ENCODE data around the gene CLASP1. TPM values are rescaled to one million over a fixed set of nuclear protein-coding genes. Genes with fewer than 3 reads are reported as not detected.

The CLASP1 gene
- total and polyA plus RNA-seq, 2 of the 8 experiments (the other 6 are each of a cell fraction or from before 2014, with no cell fraction given): 7.3 to 53.9 TPM

DNA sequence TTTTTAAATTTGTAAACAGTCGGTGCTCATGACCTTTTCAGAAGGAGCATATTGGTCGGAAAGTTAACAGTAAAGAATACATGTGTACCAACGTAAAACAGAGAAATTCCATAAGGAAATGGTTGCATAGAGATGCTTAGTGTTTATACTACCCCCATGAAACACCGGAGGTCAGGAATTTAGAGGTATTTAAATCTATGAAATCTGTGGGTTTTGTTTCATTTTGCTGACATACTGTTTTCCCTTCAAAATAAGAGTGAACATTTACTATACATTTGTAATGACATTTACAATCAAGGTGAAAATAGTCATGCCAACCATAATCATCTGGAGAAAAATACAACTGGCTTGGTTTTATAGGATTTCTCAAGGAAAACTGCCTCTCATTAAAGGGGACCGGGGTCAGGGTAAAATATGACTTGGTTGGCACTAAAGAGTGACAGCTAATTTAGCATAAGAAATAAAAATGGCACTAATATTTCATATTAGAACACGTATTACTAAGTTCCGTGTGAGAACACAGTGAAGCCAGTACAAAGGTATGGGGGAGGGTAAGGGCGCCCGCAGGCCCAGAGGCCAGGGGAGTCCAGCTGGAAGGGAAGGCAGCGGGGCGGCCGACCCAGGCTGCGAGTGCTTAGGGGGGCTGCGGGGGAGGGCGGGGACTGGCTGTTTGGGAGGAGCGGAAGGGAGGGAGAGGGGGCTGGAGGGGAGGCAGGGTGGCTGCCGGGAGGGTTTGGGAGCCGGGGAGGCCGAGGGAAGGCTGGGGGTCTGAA lies 119.6 kb downstream of the CLASP1 start:
- POLR2A ChIA-PET (ENCODE audit: partially characterized antibody): interaction anchor here (0.6 to 4.2 kb wide), 38 partner anchors 9 to 478 kb away, joined by 3 to 40 read pairs (median 5); partner anchors contain the start of genes CLASP1 and NIFK
- H3K14ac ChIP-seq (ENCODE audit: insufficient read length): no peak overlapping the region
- CTCF ChIA-PET (ENCODE audit: partially characterized antibody): interaction anchor here (0.7 to 3.5 kb wide), 9 partner anchors 49 to 450 kb away, joined by 3 to 18 read pairs (median 4); partner anchors contain the start of gene TSN
- WGBS, 2 experiments (ENCODE audit: extremely low coverage in 1 of 2, insufficient coverage in 1 of 2, insufficient read length in 1 of 2, insufficient replicate concordance in 2 of 2, low coverage in 1 of 2, low lambda C conversion rate in 2 of 2, missing lambda C conversion rate in 1 of 2): 26% methylated on average over 12 of the region's 19 CpGs; no CpG with 5 or more reads in 1 of the 2 experiments
- no peak overlapping the region for H2BK12ac ChIP-seq (ENCODE audit: low read depth, low read length)
- H3K4me3 ChIP-seq (ENCODE audit: extremely low read depth in 1 of 4, insufficient read depth in 2 of 4, low read depth in 3 of 4, low read length in 4 of 4): peak overlapping the region; percentile 86 to 95 (median 92)
- H3K4me1 ChIP-seq (replicated peaks in 1 of 4; ENCODE audit: control insufficient read depth in 3 of 4, insufficient read depth in 4 of 4, low read length in 3 of 4): peaks cover 0 to 11% (median 5%) of the 10 kb centered on the region in 4 experiments; a peak in 3 of 7 replicates
- no peaks in the 10 kb centered on the region; the same call in 1 of the 2 replicates for H3K23me2 ChIP-seq (ENCODE audit: low read depth, low read length)
- DNase-seq (ENCODE audit: low read depth in 1 of 2, low spot score in 2 of 2) (no peak), FAIRE-seq (no peak)
- H3K4ac ChIP-seq (replicated peaks; ENCODE audit: insufficient read length, low read depth, low read length): no peak overlapping the region
- peak overlapping the region; percentile 80 for H3K56ac ChIP-seq (replicated peaks; ENCODE audit: insufficient read length, low read depth, low read length)
- H2BK15ac ChIP-seq (ENCODE audit: low read length): no peak overlapping the region; the same call in 1 of the 2 replicates
- peak overlapping the region; percentile 98 for H4K5ac ChIP-seq (ENCODE audit: insufficient read length, low read depth, low read length)
- H2AFZ ChIP-seq (ENCODE audit: low read length): no peak overlapping the region
- H3K79me2 ChIP-seq (ENCODE audit: control insufficient read depth in 1 of 2, insufficient read depth in 2 of 2, low read length in 2 of 2): peaks cover 0 to 49% of the 10 kb centered on the region in 2 experiments; a peak in 3 of 4 replicates
- no peak overlapping the region for H2BK120ac ChIP-seq (replicated peaks; ENCODE audit: low read depth, low read length)
- H3K36me3 ChIP-seq (ENCODE audit: control insufficient read depth in 2 of 4, insufficient read depth in 4 of 4, low read length in 3 of 4): peaks cover 0 to 7% (median 3%) of the 10 kb centered on the region in 4 experiments; a peak in 3 of 8 replicates
- peak overlapping the region; percentile 87 for H4K91ac ChIP-seq (replicated peaks; ENCODE audit: insufficient read length, low read length)
- no peak overlapping the region for H2BK20ac ChIP-seq (ENCODE audit: low read length)
- H4K20me1 ChIP-seq (replicated peaks in 1 of 2; ENCODE audit: control insufficient read depth in 1 of 2, insufficient read depth in 2 of 2, low read length in 2 of 2): peaks cover 3 to 8% of the 10 kb centered on the region in 2 experiments
- H3K9me3 ChIP-seq (ENCODE audit: insufficient read depth in 2 of 2, low read depth in 1 of 2, low read length in 1 of 2): no peaks in the 10 kb centered on the region
- H3K79me1 ChIP-seq (ENCODE audit: low read depth, low read length): peaks cover 6% of the 10 kb centered on the region
- H2BK5ac ChIP-seq (ENCODE audit: low read depth, low read length): peak overlapping the region; percentile 99
- H3K23ac ChIP-seq (ENCODE audit: insufficient read length): no peak overlapping the region
- H4K8ac ChIP-seq (ENCODE audit: extremely low read depth, insufficient read depth, low read length): peak overlapping the region; percentile 83; the same call in 1 of the 2 replicates
- peak overlapping the region; percentile 58 to 73 for H3K4me2 ChIP-seq (ENCODE audit: insufficient read depth in 1 of 2, low read depth in 2 of 2, low read length in 2 of 2)
- peak overlapping the region; percentile 68 to 90 (median 75) for H3K9ac ChIP-seq (replicated peaks in 1 of 4; ENCODE audit: extremely low read depth in 1 of 4, low read depth in 3 of 4, low read length in 3 of 4)
- H3K27ac ChIP-seq (ENCODE audit: low read depth, low read length): peak overlapping the region; percentile 75
- H2AK5ac ChIP-seq (ENCODE audit: low read depth, low read length): no peak overlapping the region
- H3K18ac ChIP-seq (ENCODE audit: extremely low read depth, low read length): peak overlapping the region; percentile 98; the same call in 1 of the 2 replicates
- H3K27me3 ChIP-seq (replicated peaks in 1 of 4; ENCODE audit: control insufficient read depth in 3 of 4, extremely low read depth in 1 of 4, insufficient read depth in 3 of 4, low read length in 3 of 4): no peaks in the 10 kb centered on the region
- TF ChIP-seq TAF1 (IDR thresholded peaks at IDR 0.05; ENCODE audit: low read depth, low read length) (no peak), JUND (IDR thresholded peaks at IDR 0.05; ENCODE audit: low read length) (no peak), PHF8 (conservative IDR thresholded peaks at IDR 0.05; ENCODE audit: low read depth, low read length) (no peak)
- TF ChIP-seq, protein P1, sequence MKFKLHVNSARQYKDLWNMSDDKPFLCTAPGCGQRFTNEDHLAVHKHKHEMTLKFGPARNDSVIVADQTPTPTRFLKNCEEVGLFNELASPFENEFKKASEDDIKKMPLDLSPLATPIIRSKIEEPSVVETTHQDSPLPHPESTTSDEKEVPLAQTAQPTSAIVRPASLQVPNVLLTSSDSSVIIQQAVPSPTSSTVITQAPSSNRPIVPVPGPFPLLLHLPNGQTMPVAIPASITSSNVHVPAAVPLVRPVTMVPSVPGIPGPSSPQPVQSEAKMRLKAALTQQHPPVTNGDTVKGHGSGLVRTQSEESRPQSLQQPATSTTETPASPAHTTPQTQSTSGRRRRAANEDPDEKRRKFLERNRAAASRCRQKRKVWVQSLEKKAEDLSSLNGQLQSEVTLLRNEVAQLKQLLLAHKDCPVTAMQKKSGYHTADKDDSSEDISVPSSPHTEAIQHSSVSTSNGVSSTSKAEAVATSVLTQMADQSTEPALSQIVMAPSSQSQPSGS (IDR thresholded peaks at IDR 0.05; ENCODE audit: low read length): no peak
- TF ChIP-seq, protein P2, sequence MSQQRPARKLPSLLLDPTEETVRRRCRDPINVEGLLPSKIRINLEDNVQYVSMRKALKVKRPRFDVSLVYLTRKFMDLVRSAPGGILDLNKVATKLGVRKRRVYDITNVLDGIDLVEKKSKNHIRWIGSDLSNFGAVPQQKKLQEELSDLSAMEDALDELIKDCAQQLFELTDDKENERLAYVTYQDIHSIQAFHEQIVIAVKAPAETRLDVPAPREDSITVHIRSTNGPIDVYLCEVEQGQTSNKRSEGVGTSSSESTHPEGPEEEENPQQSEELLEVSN (IDR thresholded peaks at IDR 0.05): no peak

All from H1 (cell line).